Endothelial cell of umbilical vein (primary cell): ENCODE measurements around the gene OR6B2.

Experiments used
- TF ChIP-seq, protein P1 (sequence below): IDR thresholded peaks from 2 replicates; pipeline ENCODE4 v1.6.1; 2011; ENCODE audit not compliant: insufficient read depth, insufficient read length
- TF ChIP-seq, protein P2 (sequence below), 2 donors: IDR thresholded peaks; 1 replicate in 1 of 2; 2 replicates in 1 of 2; pipeline ENCODE4 v1.5.1; 2011; ENCODE audit warnings: low read length in 2 of 2, mild to moderate bottlenecking in 2 of 2, moderate library complexity in 2 of 2, control low read depth in 1 of 2, inconsistent platforms in 1 of 2, low read depth in 1 of 2; ENCODE audit not compliant: insufficient read depth in 1 of 2; ENCODE audit errors: extremely low read depth in 1 of 2

DNA sequence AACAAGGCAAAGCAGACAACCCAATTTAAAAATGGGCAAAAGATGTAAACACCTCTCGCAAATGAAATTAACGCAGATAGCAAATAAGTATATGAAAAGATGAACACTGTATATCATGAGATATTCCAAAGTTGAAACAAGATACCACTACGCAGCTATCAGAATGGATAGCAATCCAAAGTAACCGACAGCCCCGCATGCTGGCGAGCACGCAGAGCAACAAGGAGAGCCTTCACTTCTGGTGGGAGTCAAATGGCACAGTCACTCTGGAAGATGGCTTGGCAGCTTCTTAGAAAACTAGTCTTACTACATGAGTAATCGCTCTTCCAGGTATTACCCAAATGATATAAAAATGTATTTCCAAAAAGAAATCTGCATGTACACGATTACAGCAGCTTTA, 6.4 kb downstream of the OR6B2 start:
- TF ChIP-seq, protein P1, sequence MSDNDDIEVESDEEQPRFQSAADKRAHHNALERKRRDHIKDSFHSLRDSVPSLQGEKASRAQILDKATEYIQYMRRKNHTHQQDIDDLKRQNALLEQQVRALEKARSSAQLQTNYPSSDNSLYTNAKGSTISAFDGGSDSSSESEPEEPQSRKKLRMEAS: no peak
- TF ChIP-seq, protein P2, sequence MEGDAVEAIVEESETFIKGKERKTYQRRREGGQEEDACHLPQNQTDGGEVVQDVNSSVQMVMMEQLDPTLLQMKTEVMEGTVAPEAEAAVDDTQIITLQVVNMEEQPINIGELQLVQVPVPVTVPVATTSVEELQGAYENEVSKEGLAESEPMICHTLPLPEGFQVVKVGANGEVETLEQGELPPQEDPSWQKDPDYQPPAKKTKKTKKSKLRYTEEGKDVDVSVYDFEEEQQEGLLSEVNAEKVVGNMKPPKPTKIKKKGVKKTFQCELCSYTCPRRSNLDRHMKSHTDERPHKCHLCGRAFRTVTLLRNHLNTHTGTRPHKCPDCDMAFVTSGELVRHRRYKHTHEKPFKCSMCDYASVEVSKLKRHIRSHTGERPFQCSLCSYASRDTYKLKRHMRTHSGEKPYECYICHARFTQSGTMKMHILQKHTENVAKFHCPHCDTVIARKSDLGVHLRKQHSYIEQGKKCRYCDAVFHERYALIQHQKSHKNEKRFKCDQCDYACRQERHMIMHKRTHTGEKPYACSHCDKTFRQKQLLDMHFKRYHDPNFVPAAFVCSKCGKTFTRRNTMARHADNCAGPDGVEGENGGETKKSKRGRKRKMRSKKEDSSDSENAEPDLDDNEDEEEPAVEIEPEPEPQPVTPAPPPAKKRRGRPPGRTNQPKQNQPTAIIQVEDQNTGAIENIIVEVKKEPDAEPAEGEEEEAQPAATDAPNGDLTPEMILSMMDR (IDR thresholded peaks at IDR 0.05; ENCODE audit: extremely low read depth in 1 of 2, insufficient read depth in 1 of 2, low read depth in 1 of 2, low read length in 2 of 2): no peak
